ENCODE data around the gene AFDN. TPM values are rescaled to one million over a fixed set of nuclear protein-coding genes. Genes with fewer than 3 reads are reported as not detected.
A peak's percentile ranks its signal among the peaks of the same experiment; 100 is the strongest.

The AFDN gene
- total RNA-seq (60.3 TPM), polyA plus RNA-seq (ENCODE audit: insufficient read depth in 1 of 8, insufficient read length in 8 of 8, low replicate concordance in 1 of 8) (10 to 100 TPM; 29.7 to 59.2 (median 43.6) TPM)
- long read RNA-seq, donor 1, partial matches to known transcripts, result 0 of 5 reads
- long read RNA-seq, donor 1, other reads (novel, unspliced or antisense), result 0 of 5 reads
- long read RNA-seq, donor 2, result 0 reads
- long read RNA-seq, donor 3, partial matches to known transcripts, result 0 of 5 reads
- long read RNA-seq, donor 3, other reads (novel, unspliced or antisense), result 0 of 5 reads
- long read RNA-seq, donor 4, partial matches to known transcripts, result 0 of 6 reads
- long read RNA-seq, donor 4, other reads (novel, unspliced or antisense), result 0 of 6 reads
- long read RNA-seq, donor 5, partial matches to known transcripts, result 10 of 13 reads
- long read RNA-seq, donor 5, other reads (novel, unspliced or antisense), result 0 of 13 reads
- long read RNA-seq, donor 6, partial matches to known transcripts, result 0 of 3 reads
- long read RNA-seq, donor 6, other reads (novel, unspliced or antisense), result 0 of 3 reads
- long read RNA-seq, donor 7, partial matches to known transcripts, result 0 of 2 reads
- long read RNA-seq, donor 7, other reads (novel, unspliced or antisense), result 0 of 2 reads
- long read RNA-seq, donor 8, partial matches to known transcripts, result 0 of 3 reads
- long read RNA-seq, donor 8, other reads (novel, unspliced or antisense), result 0 of 3 reads
- long read RNA-seq, donor 9, result 0 reads
- long read RNA-seq, donor 10, partial matches to known transcripts, result 0 of 4 reads
- long read RNA-seq, donor 10, other reads (novel, unspliced or antisense), result 0 of 4 reads
- long read RNA-seq, donor 11, partial matches to known transcripts, result 0 of 1 reads
- long read RNA-seq, donor 11, other reads (novel, unspliced or antisense), result 0 of 1 reads

DNA sequence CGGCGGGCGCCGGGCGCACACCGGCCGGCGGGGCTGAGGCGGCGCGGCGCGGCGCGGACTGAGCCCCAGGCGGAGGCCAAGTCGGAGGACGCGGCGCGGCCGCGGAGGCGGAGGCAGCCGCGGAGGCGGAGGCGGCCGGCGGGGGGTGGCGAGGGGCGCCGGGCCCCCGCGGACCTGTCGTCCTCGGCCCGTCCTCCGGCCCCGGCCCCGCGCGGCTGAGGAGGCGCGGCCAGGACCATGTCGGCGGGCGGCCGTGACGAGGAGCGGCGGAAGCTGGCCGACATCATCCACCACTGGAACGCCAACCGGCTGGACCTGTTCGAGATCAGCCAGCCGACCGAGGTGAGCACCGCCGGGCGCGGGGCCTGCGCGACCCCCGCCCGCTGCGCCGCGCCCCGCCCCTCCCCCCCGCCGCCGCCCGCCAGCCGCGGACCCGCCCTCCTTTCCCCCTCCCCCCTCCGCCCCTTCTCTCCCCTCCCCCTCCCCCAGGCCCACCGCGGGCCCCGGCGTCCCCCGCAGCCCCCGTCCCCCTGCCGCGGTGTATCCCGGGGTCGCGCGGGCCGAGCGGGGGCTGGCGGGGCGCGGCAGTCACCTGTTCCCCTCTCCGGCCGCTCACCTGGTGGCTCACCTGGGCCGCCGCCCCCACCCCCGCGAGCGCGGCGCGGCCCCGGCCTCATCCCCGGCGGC lies at the start of gene AFDN:
AFDN (plus strand) TSS at position 16 of the 687 bp plus-strand sequence; CDS start at position 238, 222 bp downstream.
- DNase-seq, result no peak
- peaks cover 15% of the 10 kb centered on the region for H3K4me1 ChIP-seq (ENCODE audit: control insufficient read depth, insufficient read depth, low read length)
- H3K27me3 ChIP-seq (ENCODE audit: control insufficient read depth, insufficient read depth, low read length), result peaks cover 23% of the 10 kb centered on the region
- H3K27ac ChIP-seq (ENCODE audit: low read length), result peak within 1 kb of the TSS; percentile 45
- H3K9me3 ChIP-seq (replicated peaks; ENCODE audit: control insufficient read depth, low read depth, low read length), result no peaks in the 10 kb centered on the region
- no peaks in the 10 kb centered on the region for H3K36me3 ChIP-seq (ENCODE audit: control insufficient read depth, insufficient read depth, low read length)
- WGBS (ENCODE audit: insufficient coverage), result under 1% methylated on average over 60 of the region's 108 CpGs
- peak within 1 kb of the TSS; percentile 74 for H3K4me3 ChIP-seq (ENCODE audit: low read length)

DNA sequence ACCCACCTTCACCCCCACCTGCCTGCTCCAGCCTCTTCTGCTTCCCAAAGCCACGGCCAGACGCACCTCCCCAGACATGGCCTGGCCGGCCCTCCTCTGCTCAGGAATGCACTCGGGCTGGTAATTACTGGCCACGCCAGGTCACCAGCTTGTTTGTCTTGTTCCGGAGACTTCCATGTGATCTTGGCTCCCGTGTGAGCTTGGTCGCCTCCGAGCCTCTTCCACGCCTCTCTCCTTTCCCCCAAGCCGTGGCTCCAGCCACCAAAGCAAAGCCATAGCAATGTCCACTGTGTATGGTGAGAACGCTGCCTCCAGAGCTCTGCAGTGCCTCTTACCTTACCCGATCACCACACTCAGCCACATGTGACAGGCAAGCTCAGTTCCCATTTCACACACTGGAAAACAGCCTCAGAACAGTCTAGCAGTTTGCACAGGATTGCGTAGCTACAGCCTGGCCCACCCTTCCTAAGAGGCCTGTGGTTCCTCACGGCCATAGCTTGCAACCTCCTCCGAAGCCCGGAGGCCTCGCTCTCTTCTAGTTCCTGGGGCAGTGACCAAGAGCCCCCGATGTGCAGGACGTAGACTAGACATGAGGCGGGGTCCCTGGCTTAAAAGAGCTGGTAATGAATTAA lies 48.1 kb upstream of the AFDN start:
- H3K27ac ChIP-seq (ENCODE audit: low read length), result no peak overlapping the region
- H3K4me1 ChIP-seq (ENCODE audit: control insufficient read depth, insufficient read depth, low read length), result no peaks in the 10 kb centered on the region
- no peak for DNase-seq
- H3K27me3 ChIP-seq (ENCODE audit: control insufficient read depth, insufficient read depth, low read length), result peaks cover 4% of the 10 kb centered on the region
- 77% methylated on average over 20 of the region's 21 CpGs for WGBS (ENCODE audit: insufficient coverage)
- H3K4me3 ChIP-seq (ENCODE audit: low read length), result no peak overlapping the region
- no peaks in the 10 kb centered on the region for H3K9me3 ChIP-seq (replicated peaks; ENCODE audit: control insufficient read depth, low read depth, low read length)
- no peaks in the 10 kb centered on the region for H3K36me3 ChIP-seq (ENCODE audit: control insufficient read depth, insufficient read depth, low read length)

- peaks cover 4% of the 10 kb centered on the region for H3K27me3 ChIP-seq (ENCODE audit: control insufficient read depth, insufficient read depth, low read length)
- no peaks in the 10 kb centered on the region for H3K9me3 ChIP-seq (replicated peaks; ENCODE audit: control insufficient read depth, low read depth, low read length)
- no peak overlapping the region for H3K27ac ChIP-seq (ENCODE audit: low read length)
- H3K4me3 ChIP-seq (ENCODE audit: low read length), result no peak overlapping the region
- WGBS (ENCODE audit: insufficient coverage), result 83% methylated on average over 18 of the region's 20 CpGs
- no peaks in the 10 kb centered on the region for H3K36me3 ChIP-seq (ENCODE audit: control insufficient read depth, insufficient read depth, low read length)
- no peak for DNase-seq
- H3K4me1 ChIP-seq (ENCODE audit: control insufficient read depth, insufficient read depth, low read length), result no peaks in the 10 kb centered on the region
Measured at GRCh38 chr6:167779129-167779992, 47.4 kb upstream of the AFDN start.

GRCh38 chr6:167779993-167780655 lies 46.6 kb upstream of the AFDN start:
- H3K4me1 ChIP-seq (ENCODE audit: control insufficient read depth, insufficient read depth, low read length), result no peaks in the 10 kb centered on the region
- no peak overlapping the region for H3K27ac ChIP-seq (ENCODE audit: low read length)
- WGBS (ENCODE audit: insufficient coverage), result 85% methylated on average over 10 of the region's 15 CpGs
- no peaks in the 10 kb centered on the region for H3K36me3 ChIP-seq (ENCODE audit: control insufficient read depth, insufficient read depth, low read length)
- H3K27me3 ChIP-seq (ENCODE audit: control insufficient read depth, insufficient read depth, low read length), result peaks cover 4% of the 10 kb centered on the region
- no peaks in the 10 kb centered on the region for H3K9me3 ChIP-seq (replicated peaks; ENCODE audit: control insufficient read depth, low read depth, low read length)
- H3K4me3 ChIP-seq (ENCODE audit: low read length), result no peak overlapping the region
- no peak for DNase-seq

DNA sequence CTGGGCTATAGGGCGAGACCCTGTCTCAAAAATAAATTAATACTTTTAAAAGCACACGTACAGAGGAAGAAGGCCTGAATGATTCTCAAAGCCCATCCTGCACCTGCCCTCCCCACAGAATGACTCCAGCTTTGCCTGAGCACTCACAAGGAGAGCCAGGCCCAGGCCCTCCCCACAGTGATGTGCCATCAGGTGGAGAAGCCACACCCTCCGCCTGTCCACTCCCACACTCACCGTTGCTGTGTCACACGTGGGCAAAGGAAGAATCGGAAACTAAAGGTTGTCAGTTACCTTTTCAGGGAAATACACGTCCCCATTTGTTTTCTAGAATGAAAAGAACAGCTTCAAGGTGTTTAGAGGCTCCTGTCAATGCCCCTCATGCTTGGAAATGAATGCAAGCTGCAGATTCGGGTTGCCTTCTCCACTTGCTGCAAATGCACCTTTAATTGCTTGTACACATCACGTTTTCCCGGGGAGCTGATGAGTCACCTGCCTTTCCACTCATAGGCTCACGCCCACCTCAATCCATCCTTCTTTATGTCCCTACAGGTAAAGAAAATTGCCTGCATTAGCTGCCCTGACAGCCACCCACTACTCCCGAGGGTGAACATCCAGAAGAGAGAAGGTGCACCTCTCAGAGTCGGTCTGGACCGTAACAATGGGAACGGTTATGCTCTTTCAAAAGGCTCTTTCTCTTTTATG lies 45.5 kb upstream of the AFDN start:
- Histone ChIP-seq H3K27me3 (ENCODE audit: control insufficient read depth, insufficient read depth, low read length) (peaks cover 4% of the 10 kb centered on the region), H3K4me1 (ENCODE audit: control insufficient read depth, insufficient read depth, low read length) (no peaks in the 10 kb centered on the region), H3K36me3 (ENCODE audit: control insufficient read depth, insufficient read depth, low read length) (no peaks in the 10 kb centered on the region), H3K27ac (ENCODE audit: low read length) (no peak overlapping the region), H3K4me3 (ENCODE audit: low read length) (no peak overlapping the region), H3K9me3 (replicated peaks; ENCODE audit: control insufficient read depth, low read depth, low read length) (no peaks in the 10 kb centered on the region)
- WGBS (ENCODE audit: insufficient coverage), result 72% methylated on average over 6 of the region's 15 CpGs
- no peak for DNase-seq

GRCh38 chr6:167781868-167782267 lies 44.8 kb upstream of the AFDN start:
- H3K4me3 ChIP-seq (ENCODE audit: low read length), result no peak overlapping the region
- peaks cover 4% of the 10 kb centered on the region for H3K27me3 ChIP-seq (ENCODE audit: control insufficient read depth, insufficient read depth, low read length)
- no peaks in the 10 kb centered on the region for H3K36me3 ChIP-seq (ENCODE audit: control insufficient read depth, insufficient read depth, low read length)
- no peak overlapping the region for H3K27ac ChIP-seq (ENCODE audit: low read length)
- 94% methylated on average over 3 of the region's 9 CpGs for WGBS (ENCODE audit: insufficient coverage)
- H3K9me3 ChIP-seq (replicated peaks; ENCODE audit: control insufficient read depth, low read depth, low read length), result no peaks in the 10 kb centered on the region
- H3K4me1 ChIP-seq (ENCODE audit: control insufficient read depth, insufficient read depth, low read length), result no peaks in the 10 kb centered on the region
- DNase-seq, result no peak

- Histone ChIP-seq H3K9me3 (replicated peaks; ENCODE audit: control insufficient read depth, low read depth, low read length) (no peaks in the 10 kb centered on the region), H3K27ac (ENCODE audit: low read length) (no peak overlapping the region), H3K4me1 (ENCODE audit: control insufficient read depth, insufficient read depth, low read length) (no peaks in the 10 kb centered on the region), H3K36me3 (ENCODE audit: control insufficient read depth, insufficient read depth, low read length) (no peaks in the 10 kb centered on the region), H3K27me3 (ENCODE audit: control insufficient read depth, insufficient read depth, low read length) (peaks cover 4% of the 10 kb centered on the region), H3K4me3 (ENCODE audit: low read length) (no peak overlapping the region)
- WGBS (ENCODE audit: insufficient coverage), result no CpG with 5 or more reads among the region's 4 CpGs
- no peak for DNase-seq
Measured at GRCh38 chr6:167782698-167783517, 43.8 kb upstream of the AFDN start.

Measured in muscle of leg (tissue), 16 donors.